HepG2 (cell line): ENCODE measurements around the gene FAM131C. TPM values are rescaled to one million over a fixed set of nuclear protein-coding genes. Genes with fewer than 3 reads are reported as not detected.

Experiments
- ARID4A ChIP-seq: sonication (generic); formaldehyde crosslinking; IDR thresholded peaks from 2 replicates; pipeline ENCODE4 v1.5.0; 2020; ENCODE audit warnings: mild to moderate bottlenecking, missing genetic modification reagents, borderline replicate concordance
- CENPX ChIP-seq: sonication (generic); formaldehyde crosslinking; IDR thresholded peaks from 2 replicates; pipeline ENCODE4 v1.9.0; 2021; ENCODE audit warnings: mild to moderate bottlenecking, missing genetic modification reagents, moderate library complexity
- CREB1 ChIP-seq, 2 experiments: fragments of 450-650 bp in 1 of 2; IDR thresholded peaks; 2 replicates each; pipeline ENCODE4 v1.6.1; 2016 to 2017; ENCODE audit warnings: control low read depth in 1 of 2, mild to moderate bottlenecking in 1 of 2, missing compliant biosample characterization in 1 of 2, missing genetic modification characterization in 1 of 2
- FLYWCH1 ChIP-seq: sonication (generic); formaldehyde crosslinking; IDR thresholded peaks from 2 replicates; pipeline ENCODE4 v1.8.1; 2023; ENCODE audit warnings: mild to moderate bottlenecking, missing genetic modification reagents
- FOXP1 ChIP-seq, 2 experiments: fragments of 450-650 bp in 1 of 2; IDR thresholded peaks; 2 replicates each; pipeline ENCODE4 v1.6.1; 2017 to 2018; ENCODE audit warnings: antibody characterized with exemption in 1 of 2
- HOXA9 ChIP-seq: sonication (generic); formaldehyde crosslinking; IDR thresholded peaks from 2 replicates; pipeline ENCODE4 v1.8.1; 2022; ENCODE audit warnings: missing genetic modification reagents, mild to moderate bottlenecking, moderate library complexity, borderline replicate concordance
- IRX3 ChIP-seq: sonication (generic); formaldehyde crosslinking; IDR thresholded peaks from 2 replicates; pipeline ENCODE4 v1.8.1; 2023; ENCODE audit warnings: mild to moderate bottlenecking, low read depth, missing genetic modification reagents, borderline replicate concordance
- KDM1A ChIP-seq: IDR thresholded peaks from 2 replicates; pipeline ENCODE4 v1.6.1; 2016; ENCODE audit warnings: missing compliant biosample characterization
- KDM4B ChIP-seq: sonication (generic); formaldehyde crosslinking; IDR thresholded peaks from 2 replicates; pipeline ENCODE4 v1.4.0; 2020; ENCODE audit warnings: missing genetic modification reagents
- KLF9 ChIP-seq: IDR thresholded peaks from 2 replicates; pipeline ENCODE4 v1.6.1; 2016; ENCODE audit warnings: low read depth
- MAX ChIP-seq: IDR thresholded peaks from 2 replicates; pipeline ENCODE4 v1.6.1; 2012; ENCODE audit warnings: inconsistent platforms
- MED8 ChIP-seq: sonication (generic); formaldehyde crosslinking; IDR thresholded peaks from 2 replicates; pipeline ENCODE4 v1.8.1; 2023; ENCODE audit warnings: mild to moderate bottlenecking, missing genetic modification reagents; ENCODE audit not compliant: insufficient replicate concordance
- RNF2 ChIP-seq: fragments of 450-650 bp; conservative IDR thresholded peaks from 2 replicates; pipeline ENCODE4 v1.6.1; 2016; ENCODE audit warnings: low read depth
- SP5 ChIP-seq: IDR thresholded peaks from 2 replicates; pipeline ENCODE4 v1.6.1; 2016; ENCODE audit warnings: low read depth, borderline replicate concordance
- YEATS4 ChIP-seq: sonication (generic); formaldehyde crosslinking; IDR thresholded peaks from 2 replicates; pipeline ENCODE4 v1.4.0; 2020; ENCODE audit warnings: missing genetic modification reagents, borderline replicate concordance
- ZBTB10 ChIP-seq: sonication (generic); formaldehyde crosslinking; IDR thresholded peaks from 2 replicates; pipeline ENCODE4 v1.4.0; 2020; ENCODE audit warnings: missing genetic modification reagents, borderline replicate concordance
- ZBTB21 ChIP-seq: sonication (generic); formaldehyde crosslinking; IDR thresholded peaks from 2 replicates; pipeline ENCODE4 v1.4.0; 2020; ENCODE audit warnings: missing genetic modification reagents
- ZNF331 ChIP-seq: sonication (generic); formaldehyde crosslinking; IDR thresholded peaks from 2 replicates; pipeline ENCODE4 v1.4.0; 2020; ENCODE audit warnings: missing genetic modification reagents
- ZNF451 ChIP-seq: sonication (generic); formaldehyde crosslinking; IDR thresholded peaks from 2 replicates; pipeline ENCODE4 v1.5.0; 2020; ENCODE audit warnings: mild to moderate bottlenecking, missing genetic modification reagents
- ZNF570 ChIP-seq: sonication (generic); formaldehyde crosslinking; IDR thresholded peaks from 2 replicates; pipeline ENCODE4 v1.4.0; 2020; ENCODE audit warnings: mild to moderate bottlenecking, missing genetic modification reagents, borderline replicate concordance
- ZNF784 ChIP-seq: sonication (generic); formaldehyde crosslinking; IDR thresholded peaks from 2 replicates; pipeline ENCODE4 v1.5.1; 2020; ENCODE audit warnings: missing genetic modification reagents, mild to moderate bottlenecking, borderline replicate concordance
- polyA plus RNA-seq, 8 experiments: library from polyadenylated mRNA; depleted of rRNA in 3 of 8; stranded (reverse) in 7 of 8; unstranded in 1 of 8; fragments of >200 nt; fragmentation: Illumina TruSeq in 4 of 8; extraction: Trizol in 4 of 8; gene quantifications; 2 replicates each; pipeline versions ENCODE4 v1.2.1 to v1.2.3, GENCODE V29; 2011 to 2016; ENCODE audit warnings: low read depth in 4 of 8, missing spikeins in 1 of 8, mixed read lengths in 1 of 8; ENCODE audit not compliant: insufficient read depth in 1 of 8
- total RNA-seq, 5 experiments: library from RNA; depleted of rRNA; stranded (reverse); fragments of >200 nt; fragmentation: Illumina TruSeq; extraction: Trizol; gene quantifications; 2 replicates each; pipeline ENCODE4 v1.2.3, GENCODE V29; 2016; ENCODE audit warnings: low read depth in 1 of 5

Gene FAM131C
- total and polyA plus RNA-seq, 2 of the 13 experiments (the other 11 are each of a cell fraction or from before 2014, with no cell fraction given), result 0.07 TPM; not detected in 1

- TF ChIP-seq CREB1 (IDR thresholded peaks at IDR 0.05) (no peak), CREB1 (CRISPR knock-in tag; IDR thresholded peaks at IDR 0.05) (peak; percentile 40; the same call in 1 of the 2 replicates), ZBTB21 (no peak), KLF9 (CRISPR knock-in tag) (no peak), ZNF451 (CRISPR knock-in tag) (0 out of 2 replicates have a peak, but pooled peaks have one; percentile 60), FLYWCH1 (CRISPR knock-in tag) (no peak), RNF2 (0 out of 2 replicates have a peak, but pooled peaks have one; percentile 26), KDM1A (peak; percentile 94), SP5 (CRISPR knock-in tag) (peak; percentile 79), ZBTB10 (CRISPR knock-in tag) (peak; percentile 96), YEATS4 (no peak), HOXA9 (no peak), ZNF784 (CRISPR knock-in tag) (peak; percentile 77), KDM4B (CRISPR knock-in tag) (peak; percentile 66; the same call in 1 of the 2 replicates), CENPX (CRISPR knock-in tag) (no peak), ZNF331 (CRISPR knock-in tag) (peak; percentile 64), IRX3 (CRISPR knock-in tag) (no peak), ZNF570 (CRISPR knock-in tag) (no peak), MED8 (CRISPR knock-in tag) (peak; percentile 70), MAX (peak; percentile 47), FOXP1 (IDR thresholded peaks at IDR 0.05) (no peak), FOXP1 (CRISPR knock-in tag; IDR thresholded peaks at IDR 0.05) (peak; percentile 44; the same call in 1 of the 2 replicates), ARID4A (CRISPR knock-in tag) (peak; percentile 68; the same call in 1 of the 2 replicates)
These were observed 39.4 kb upstream of the FAM131C start (continued) for GRCh38 chr1:16112596-16113555.
